HG03175 (cell line): ENCODE measurements around the gene ACSS3.

Experiments used
- ATAC-seq: cut with Tn5 transposase; IDR thresholded peaks from one replicate; pipeline ENCODE4 v1.9.1; 2021; ENCODE audit warnings: mild to moderate bottlenecking, moderate library complexity; ENCODE audit not compliant: unreplicated experiment

Gene ACSS3

GRCh38 chr12:81288651-81289050, 210.8 kb downstream of the ACSS3 start:
- ATAC-seq, result no peak

DNA sequence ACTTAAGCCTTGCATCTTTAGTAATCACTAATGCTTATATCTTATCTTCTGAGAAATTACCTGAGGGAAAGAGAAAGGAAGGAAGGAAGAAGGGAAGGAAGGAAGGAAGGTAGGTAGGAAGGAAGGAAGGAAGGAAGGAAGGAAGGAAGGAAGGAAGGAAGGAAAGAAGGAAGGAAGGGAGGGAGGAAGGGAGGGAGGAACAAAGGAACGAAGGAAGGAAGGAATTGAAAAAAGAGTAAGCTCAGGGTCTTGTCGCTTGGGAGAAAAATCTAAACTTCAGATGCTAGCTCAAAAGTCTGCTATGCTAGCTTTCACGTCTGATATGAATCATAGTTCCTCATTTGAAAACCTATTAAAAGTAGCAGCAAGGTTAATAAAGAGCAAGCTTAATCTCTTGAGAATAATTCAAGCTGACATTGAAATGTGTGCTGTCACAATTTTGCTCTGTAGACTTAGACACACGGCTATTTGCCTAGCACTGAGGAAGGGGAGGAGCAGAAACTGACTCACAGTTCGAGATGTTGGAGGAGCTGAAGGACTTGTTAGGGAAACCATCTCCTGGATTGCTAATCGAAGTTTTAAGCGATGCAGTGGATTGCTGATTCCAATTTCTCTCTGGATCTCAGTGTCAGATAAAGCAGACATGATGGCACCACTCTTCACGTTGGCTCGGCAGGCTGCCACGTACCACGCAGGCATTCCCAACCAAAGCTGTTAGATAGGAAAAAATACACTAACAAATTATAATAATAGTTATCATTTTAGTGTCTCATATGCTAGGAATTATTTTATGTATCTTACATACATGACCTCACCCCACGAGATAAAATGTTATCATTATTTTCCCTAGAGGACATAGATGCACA, 216.7 kb downstream of the ACSS3 start:
- ATAC-seq, result no peak

DNA sequence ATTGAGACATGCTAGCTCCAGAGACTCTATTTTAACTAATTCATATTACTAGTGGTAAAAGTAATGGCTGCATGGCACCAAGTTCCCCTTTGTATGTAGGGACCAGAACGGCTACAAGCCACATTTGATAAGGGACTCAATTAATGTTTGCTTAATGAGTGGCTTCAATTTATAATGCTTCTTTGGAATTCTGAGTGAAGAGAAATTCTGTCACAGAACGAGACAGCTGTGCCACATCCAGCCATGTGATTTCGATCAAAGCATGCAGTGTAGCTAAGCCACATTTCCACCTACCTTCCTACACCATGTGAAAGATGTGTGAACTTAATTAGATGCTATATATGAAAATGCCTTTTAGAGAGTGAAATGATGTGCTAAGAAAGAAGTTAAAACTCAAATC, 217.4 kb downstream of the ACSS3 start:
- no peak for ATAC-seq

- no peak for ATAC-seq
Measured at GRCh38 chr12:81296556-81297305, 218.9 kb downstream of the ACSS3 start.

DNA sequence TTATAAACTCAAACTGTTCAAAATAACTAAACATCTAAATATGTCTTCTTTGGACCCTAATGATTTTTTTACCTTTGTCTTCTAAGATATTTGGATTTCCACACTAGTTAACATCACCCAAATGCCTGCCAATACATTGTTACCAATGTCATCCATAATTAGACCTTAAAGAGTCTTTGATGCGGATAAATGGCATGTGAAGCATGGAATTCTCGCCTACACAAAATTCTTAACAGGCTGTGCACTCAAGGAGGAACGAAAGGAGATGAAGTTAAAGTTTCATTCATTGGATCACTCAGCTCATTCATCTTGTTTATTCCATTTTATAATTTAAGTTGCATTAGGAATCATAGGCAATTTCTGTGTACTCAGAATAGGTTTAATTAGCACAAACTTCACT, 219.7 kb downstream of the ACSS3 start:
- ATAC-seq, result no peak

GRCh38 chr12:81300454-81300853, 222.6 kb downstream of the ACSS3 start:
- no peak for ATAC-seq

GRCh38 chr12:81303935-81304334, 226.1 kb downstream of the ACSS3 start:
- no peak for ATAC-seq
